Thyroid gland (tissue), 4 donors: ENCODE data around the gene POU6F2.

Experiments used
- CTCF ChIP-seq, 6 experiments: fragments of 200-600 bp in 3 of 6; fragments of 450-650 bp in 3 of 6; sonication (generic) in 3 of 6; IDR thresholded peaks; one replicate each; pipeline ENCODE4 v1.5.1; 2016 to 2019; ENCODE audit warnings: antibody characterized with exemption in 6 of 6, mild to moderate bottlenecking in 2 of 6, inconsistent platforms in 1 of 6, moderate library complexity in 1 of 6
- POLR2A ChIP-seq, 2 donors: fragments of 450-650 bp; IDR thresholded peaks; one replicate each; pipeline ENCODE4 v1.6.1; 2017; ENCODE audit warnings: antibody characterized with exemption in 2 of 2, mild to moderate bottlenecking in 2 of 2, moderate library complexity in 1 of 2

- TF ChIP-seq CTCF (IDR thresholded peaks at IDR 0.05) = no peak
- TF ChIP-seq POLR2A (IDR thresholded peaks at IDR 0.05) = no peak
Measured at GRCh38 chr7:39310699-39311098, 333.0 kb downstream of the POU6F2 start.
